CD4-positive, alpha-beta memory T cell (primary cell): ENCODE results near the gene MAGI2. TPM values are rescaled to one million over a fixed set of nuclear protein-coding genes. Genes with fewer than 3 reads are reported as not detected.
"Not testable (repeated sequence)": the region's sequence is repeated elsewhere in the genome, so short reads cannot be mapped to it uniquely, and the experiment has no call there.

Source experiments
- CTCF ChIA-PET: fragments of 350-600 bp; sonication (Branson Sonifier 250); formaldehyde crosslinking; loops from one replicate; lab custom pipeline; 2021; ENCODE audit warnings: inconsistent platforms; ENCODE audit not compliant: partially characterized antibody; lab: Charles Lee
- POLR2A ChIA-PET: fragments of 350-600 bp; sonication (Branson Sonifier 250); formaldehyde crosslinking; loops from one replicate; lab custom pipeline; 2021; ENCODE audit not compliant: partially characterized antibody; lab: Charles Lee
- DNase-seq, 5 donors: peaks; one replicate each; pipeline versions ENCODE4 v3.0.0 to v3.0.0-alpha.2; 2020 to 2022; ENCODE audit warnings: mixed read lengths in 1 of 5
- H3K27ac ChIP-seq: one replicate; pipeline ENCODE4 v1.7.0; 2013; ENCODE audit warnings: low read depth, low read length
- H3K27me3 ChIP-seq: 2 replicates; pipeline ENCODE4 v1.7.0; 2013; ENCODE audit warnings: mild to moderate bottlenecking, low read length, moderate library complexity; ENCODE audit not compliant: insufficient read depth
- H3K36me3 ChIP-seq: 2 replicates; pipeline ENCODE4 v1.7.0; 2013; ENCODE audit warnings: mild to moderate bottlenecking, low read length, moderate library complexity; ENCODE audit not compliant: insufficient read depth
- H3K4me1 ChIP-seq: 2 replicates; pipeline ENCODE4 v1.7.0; 2013; ENCODE audit warnings: mild to moderate bottlenecking, low read length, moderate library complexity; ENCODE audit not compliant: insufficient read depth
- H3K4me3 ChIP-seq, 2 donors: one replicate each; pipeline ENCODE4 v1.7.0; 2013; ENCODE audit warnings: low read length in 2 of 2, mild to moderate bottlenecking in 1 of 2
- H3K9me3 ChIP-seq, 2 donors: one replicate each; pipeline ENCODE4 v1.7.0; 2013; ENCODE audit warnings: low read length in 2 of 2, control low read depth in 1 of 2; ENCODE audit not compliant: control insufficient read depth in 1 of 2
- H3K27ac Mint-ChIP-seq, 7 donors: one replicate each; pipeline ENCODE4 v1.8.0; 2020 to 2021; ENCODE audit warnings: mixed read lengths in 7 of 7, mild to moderate bottlenecking in 6 of 7, inconsistent platforms in 3 of 7, moderate library complexity in 3 of 7
- H3K27me3 Mint-ChIP-seq, 2 donors: one replicate each; pipeline ENCODE4 v1.8.0; 2020 to 2021; ENCODE audit warnings: mixed read lengths in 2 of 2
- H3K36me3 Mint-ChIP-seq, 2 donors: one replicate each; pipeline ENCODE4 v1.8.0; 2020 to 2021; ENCODE audit warnings: mixed read lengths in 2 of 2, inconsistent platforms in 1 of 2, mild to moderate bottlenecking in 1 of 2
- H3K4me1 Mint-ChIP-seq, 4 donors: one replicate each; pipeline ENCODE4 v1.8.0; 2020 to 2021; ENCODE audit warnings: mixed read lengths in 4 of 4, mild to moderate bottlenecking in 1 of 4
- H3K4me3 Mint-ChIP-seq, 8 donors: one replicate each; pipeline ENCODE4 v1.8.0; 2020 to 2021; ENCODE audit warnings: mixed read lengths in 8 of 8, mild to moderate bottlenecking in 7 of 8, moderate library complexity in 6 of 8, inconsistent platforms in 3 of 8
- H3K9me3 Mint-ChIP-seq, 8 donors: one replicate each; pipeline ENCODE4 v1.8.0; 2020 to 2021; ENCODE audit warnings: mixed read lengths in 8 of 8, mild to moderate bottlenecking in 5 of 8, inconsistent platforms in 3 of 8, moderate library complexity in 1 of 8
- intact Hi-C: fragments of 100-400 bp; cut with micrococcal nuclease; formaldehyde crosslinking; loops from one replicate; pipeline ENCODE4 v1.15.1; 2023
- polyA plus RNA-seq, 2 donors: library from polyadenylated mRNA; unstranded; fragments of 300-500 nt; fragmentation: Illumina TruSeq; gene quantifications; one replicate each; pipeline ENCODE4 v1.2.3, GENCODE V29; 2021
- total RNA-seq, 2 experiments: library from RNA; stranded (reverse); gene quantifications; one replicate each; pipeline ENCODE4 v1.2.3, GENCODE V29; 2021

The MAGI2 gene
- total and polyA plus RNA-seq, 4 experiments from 2014 or later, result 0.23 to 0.25 TPM; not detected in 2

DNA sequence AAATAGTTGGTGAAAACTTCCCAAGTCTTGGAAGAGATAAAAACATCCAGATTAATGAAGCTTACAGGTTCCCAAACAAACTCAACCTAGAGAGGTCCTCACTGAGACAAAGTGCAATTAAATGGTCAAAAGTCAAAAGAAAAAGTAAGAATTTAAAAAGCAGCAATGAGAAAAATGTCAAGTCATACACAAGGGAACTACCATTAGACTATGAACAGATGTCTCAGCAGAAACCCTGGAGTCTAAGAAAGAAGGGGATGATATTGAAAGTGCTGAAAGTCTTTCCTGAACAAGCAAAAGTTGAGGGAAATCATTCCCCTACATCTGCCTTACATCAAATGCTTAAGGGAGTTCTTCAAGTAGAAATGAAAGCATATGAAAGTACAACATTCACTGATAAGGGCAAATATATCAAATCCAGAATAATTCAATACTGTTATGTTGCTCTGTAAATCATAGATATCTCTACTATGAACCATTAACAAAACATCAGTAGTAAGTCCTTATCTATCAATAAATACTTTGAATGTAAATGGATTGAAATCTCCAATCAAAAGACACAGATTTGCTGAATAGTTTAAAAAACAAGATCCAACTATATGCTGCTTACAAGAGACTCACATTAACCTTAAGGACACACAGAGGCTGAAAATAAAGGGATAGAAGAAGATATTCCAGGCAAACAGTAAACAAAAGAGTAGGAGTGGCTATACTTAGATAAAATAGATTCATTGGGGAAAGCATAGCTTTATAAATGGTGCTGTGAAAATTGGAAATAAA, 1205.4 kb downstream of the MAGI2 start:
- Histone ChIP-seq H3K9me3 (peaks cover 0 to 5% of the 10 kb centered on the region in 2 donors), H3K27me3 (no peaks in the 10 kb centered on the region), H3K4me3 (no peak overlapping the region), H3K27ac (no peak overlapping the region), H3K36me3 (no peaks in the 10 kb centered on the region), H3K4me1 (no peaks in the 10 kb centered on the region)
- DNase-seq, result no peak
- H3K4me1 Mint-ChIP-seq, result no peaks in the 10 kb centered on the region
- H3K27me3 Mint-ChIP-seq, result peaks cover 0 to 1% of the 10 kb centered on the region in 2 donors
- POLR2A ChIA-PET, result no interaction called here
- no peak overlapping the region for H3K27ac Mint-ChIP-seq
- CTCF ChIA-PET, result no interaction called here
- H3K36me3 Mint-ChIP-seq, result peaks cover 0 to 1% of the 10 kb centered on the region in 2 donors
- H3K9me3 Mint-ChIP-seq, result peaks cover 3 to 26% (median 18%) of the 10 kb centered on the region in 8 donors
- intact Hi-C loops, result no loop called here
- H3K4me3 Mint-ChIP-seq, result no peak overlapping the region

DNA sequence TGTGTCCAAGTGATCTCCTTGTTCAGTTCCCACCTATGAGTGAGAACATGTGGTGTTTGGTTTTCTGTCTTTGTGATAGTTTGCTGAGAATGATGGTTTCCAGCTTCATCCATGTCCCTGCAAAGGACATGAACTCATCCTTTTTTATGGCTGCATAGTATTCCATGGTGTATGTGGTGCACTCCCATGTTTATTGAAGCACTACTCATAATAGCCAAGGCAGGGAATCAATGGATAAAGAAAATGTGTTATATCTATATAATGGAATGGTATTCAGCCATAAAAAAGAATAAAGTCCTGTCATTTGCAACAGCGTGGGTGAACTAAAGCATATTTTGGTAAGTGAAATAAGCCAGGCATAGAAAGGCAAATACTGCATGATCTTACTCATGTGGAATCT, 1213.3 kb downstream of the MAGI2 start:
- H3K9me3 Mint-ChIP-seq, result peaks cover 3 to 15% (median 8%) of the 10 kb centered on the region in 8 donors
- POLR2A ChIA-PET, H3K9me3 ChIP-seq, H3K27me3 ChIP-seq, H3K4me1 ChIP-seq, H3K27ac Mint-ChIP-seq, H3K27me3 Mint-ChIP-seq, H3K4me3 Mint-ChIP-seq, H3K27ac ChIP-seq, H3K4me1 Mint-ChIP-seq, H3K36me3 ChIP-seq, CTCF ChIA-PET, intact Hi-C loops, DNase-seq, H3K4me3 ChIP-seq, H3K36me3 Mint-ChIP-seq: not testable (repeated sequence)

DNA sequence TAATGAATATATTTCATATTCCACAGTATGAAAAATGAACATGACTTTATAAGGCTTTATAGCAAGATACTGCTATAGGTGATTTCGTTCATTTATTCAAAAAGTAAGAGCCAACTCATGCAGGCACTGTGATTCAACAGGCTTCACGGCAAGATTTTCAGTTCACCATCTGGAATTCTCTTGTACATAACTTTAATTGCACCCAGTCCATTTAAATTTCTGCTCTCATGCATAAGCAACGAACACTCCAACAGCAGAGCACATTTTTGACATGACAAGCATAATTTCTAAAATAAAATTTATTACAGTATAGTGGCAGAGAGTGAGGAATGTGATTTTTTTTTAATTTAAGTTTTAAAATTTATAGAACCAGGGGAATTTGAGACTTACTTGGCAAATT, 1218.8 kb downstream of the MAGI2 start:
- ChIA-PET POLR2A (no interaction called here), CTCF (no interaction called here)
- Histone ChIP-seq H3K4me3 (no peak overlapping the region), H3K36me3 (no peaks in the 10 kb centered on the region), H3K9me3 (no peaks in the 10 kb centered on the region), H3K4me1 (no peaks in the 10 kb centered on the region), H3K27ac (no peak overlapping the region), H3K27me3 (no peaks in the 10 kb centered on the region)
- Mint-ChIP-seq H3K36me3 (no peaks in the 10 kb centered on the region), H3K9me3 (peaks cover 2 to 11% (median 5%) of the 10 kb centered on the region in 8 donors), H3K4me3 (no peak overlapping the region), H3K4me1 (no peaks in the 10 kb centered on the region), H3K27me3 (peaks cover 0 to 2% of the 10 kb centered on the region in 2 donors), H3K27ac (no peak overlapping the region)
- intact Hi-C loops, result no loop called here
- no peak for DNase-seq

DNA sequence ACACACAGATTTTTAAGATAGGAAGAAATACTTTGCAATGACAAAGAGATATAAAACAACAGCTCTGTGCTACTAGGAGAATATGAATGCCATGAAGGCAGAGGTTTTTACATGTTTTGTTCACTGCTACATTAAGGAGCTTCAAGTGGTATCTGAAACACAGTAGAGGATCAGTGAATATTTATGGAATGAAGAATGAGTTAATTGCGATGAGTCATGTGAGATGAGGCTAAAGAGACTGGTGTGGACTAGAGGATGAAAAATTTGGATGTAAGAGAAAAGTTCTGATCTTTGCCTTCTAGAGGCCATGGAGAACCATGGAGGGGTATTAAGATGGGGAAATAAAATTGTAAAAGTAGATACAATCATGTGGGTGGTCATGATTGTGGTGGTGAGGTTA, 1220.7 kb downstream of the MAGI2 start:
- H3K9me3 ChIP-seq, result no peaks in the 10 kb centered on the region
- CTCF ChIA-PET, result no interaction called here
- POLR2A ChIA-PET, result no interaction called here
- no peak for DNase-seq
- H3K4me3 Mint-ChIP-seq, result no peak overlapping the region
- no peaks in the 10 kb centered on the region for H3K27me3 ChIP-seq
- H3K36me3 ChIP-seq, result no peaks in the 10 kb centered on the region
- intact Hi-C loops, result no loop called here
- H3K4me1 ChIP-seq, result no peaks in the 10 kb centered on the region
- H3K27ac Mint-ChIP-seq, result no peak overlapping the region
- peaks cover 0 to 11% (median 4%) of the 10 kb centered on the region in 8 donors for H3K9me3 Mint-ChIP-seq
- no peaks in the 10 kb centered on the region for H3K4me1 Mint-ChIP-seq
- H3K4me3 ChIP-seq, result no peak overlapping the region
- peaks cover 6 to 7% of the 10 kb centered on the region in 2 donors for H3K27me3 Mint-ChIP-seq
- no peaks in the 10 kb centered on the region for H3K36me3 Mint-ChIP-seq
- no peak overlapping the region for H3K27ac ChIP-seq

DNA sequence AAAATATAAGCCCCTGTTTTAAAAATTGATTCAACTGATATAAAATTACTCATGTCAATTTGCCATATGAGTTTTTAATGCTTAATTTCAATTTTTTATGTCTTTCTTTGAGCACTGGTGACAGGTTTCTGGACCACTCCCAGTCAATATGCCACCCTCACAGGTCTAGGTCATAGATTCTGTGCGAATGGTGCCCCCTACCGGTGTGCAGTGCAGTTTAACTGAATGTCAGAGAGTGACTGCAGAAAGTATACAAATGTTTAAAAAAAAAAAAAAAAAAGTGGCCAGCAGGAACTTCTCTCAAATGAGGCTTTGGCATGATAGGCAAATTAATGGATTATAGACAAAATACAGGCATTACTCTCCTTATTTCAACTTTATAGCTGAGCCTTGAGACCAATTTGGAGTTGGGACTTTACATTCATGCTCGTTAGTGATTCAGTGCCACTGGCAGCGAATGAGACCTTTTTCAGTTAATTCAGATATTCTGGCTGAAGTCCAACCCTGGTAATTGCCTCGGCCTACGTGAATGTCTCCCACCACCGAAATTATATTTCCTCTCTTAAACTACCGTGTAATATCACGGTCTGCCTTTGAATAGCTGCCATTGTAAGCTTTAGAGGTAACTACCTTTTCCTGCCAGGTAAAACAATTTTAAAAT, 1227.3 kb downstream of the MAGI2 start:
- H3K9me3 Mint-ChIP-seq, result peaks cover 0 to 6% (median 0%) of the 10 kb centered on the region in 8 donors

DNA sequence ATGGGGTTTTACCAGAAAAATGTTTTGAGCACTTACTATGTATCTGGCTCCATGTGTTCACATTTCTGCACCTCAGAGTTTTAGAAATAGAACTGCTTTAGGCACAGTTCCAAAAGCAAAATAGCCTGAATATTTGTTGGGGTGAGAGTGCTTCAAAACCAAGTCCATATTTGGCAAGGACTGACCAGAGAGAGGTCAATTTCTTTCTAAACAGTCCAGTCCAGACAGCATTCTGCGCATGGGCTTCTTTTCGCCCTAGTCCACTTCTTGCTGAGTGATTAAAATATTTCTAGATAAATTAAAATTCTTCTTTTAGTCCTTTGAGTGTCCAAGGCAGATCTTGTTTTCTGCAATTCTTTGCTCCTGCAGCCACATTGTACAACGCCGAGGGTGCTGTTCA, 1227.9 kb downstream of the MAGI2 start:
- no peak overlapping the region for H3K27ac Mint-ChIP-seq
- Histone ChIP-seq H3K4me3 (no peak overlapping the region), H3K4me1 (no peaks in the 10 kb centered on the region), H3K36me3 (no peaks in the 10 kb centered on the region), H3K27me3 (no peaks in the 10 kb centered on the region), H3K9me3 (no peaks in the 10 kb centered on the region), H3K27ac (no peak overlapping the region)
- ChIA-PET POLR2A (no interaction called here), CTCF (no interaction called here)
- peaks cover 0 to 6% (median 0%) of the 10 kb centered on the region in 8 donors for H3K9me3 Mint-ChIP-seq
- H3K4me1 Mint-ChIP-seq, result no peaks in the 10 kb centered on the region
- intact Hi-C loops, result no loop called here
- H3K4me3 Mint-ChIP-seq, result no peak overlapping the region
- H3K36me3 Mint-ChIP-seq, result no peaks in the 10 kb centered on the region
- no peak for DNase-seq
- peaks cover 4 to 7% of the 10 kb centered on the region in 2 donors for H3K27me3 Mint-ChIP-seq

More for the DNA sequence above, 1227.3 kb downstream of the MAGI2 start:
- no peaks in the 10 kb centered on the region for H3K27me3 ChIP-seq
- intact Hi-C loops, result no loop called here
- no peak overlapping the region for H3K4me3 Mint-ChIP-seq
- no peaks in the 10 kb centered on the region for H3K36me3 Mint-ChIP-seq
- no peak overlapping the region for H3K27ac ChIP-seq
- no peaks in the 10 kb centered on the region for H3K9me3 ChIP-seq
- H3K36me3 ChIP-seq, result no peaks in the 10 kb centered on the region
- ChIA-PET CTCF (no interaction called here), POLR2A (no interaction called here)
- no peak for DNase-seq
- H3K4me3 ChIP-seq, result no peak overlapping the region
- no peaks in the 10 kb centered on the region for H3K4me1 Mint-ChIP-seq
- H3K4me1 ChIP-seq, result no peaks in the 10 kb centered on the region
- peaks cover 5 to 7% of the 10 kb centered on the region in 2 donors for H3K27me3 Mint-ChIP-seq
- no peak overlapping the region for H3K27ac Mint-ChIP-seq

DNA sequence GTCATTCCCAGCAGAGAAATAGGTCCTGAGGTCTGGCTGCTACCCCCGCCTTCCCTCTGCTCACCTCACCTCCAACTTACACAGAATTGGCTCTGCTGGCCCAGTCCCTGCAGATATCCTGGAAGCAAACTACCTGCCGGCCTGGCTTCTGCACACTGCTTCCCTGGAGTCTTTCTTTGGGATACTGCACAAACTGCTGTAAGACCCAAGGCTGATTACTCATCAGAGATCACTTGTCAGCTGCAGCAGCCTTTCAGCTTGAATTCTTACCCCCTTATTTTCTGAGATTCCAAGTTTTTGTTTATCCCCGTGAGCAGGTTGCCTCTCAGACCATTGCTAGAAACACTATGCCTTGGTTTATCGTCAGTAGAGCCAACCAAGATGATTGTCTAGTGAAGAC, 1228.5 kb downstream of the MAGI2 start:
- Histone ChIP-seq H3K36me3 (no peaks in the 10 kb centered on the region), H3K4me3 (no peak overlapping the region), H3K27me3 (no peaks in the 10 kb centered on the region), H3K4me1 (no peaks in the 10 kb centered on the region), H3K9me3 (no peaks in the 10 kb centered on the region), H3K27ac (no peak overlapping the region)
- peaks cover 4 to 7% of the 10 kb centered on the region in 2 donors for H3K27me3 Mint-ChIP-seq
- no peak for DNase-seq
- no peak overlapping the region for H3K27ac Mint-ChIP-seq
- no peaks in the 10 kb centered on the region for H3K4me1 Mint-ChIP-seq
- ChIA-PET POLR2A (no interaction called here), CTCF (no interaction called here)
- peaks cover 0 to 6% (median 0%) of the 10 kb centered on the region in 8 donors for H3K9me3 Mint-ChIP-seq
- no peaks in the 10 kb centered on the region for H3K36me3 Mint-ChIP-seq
- intact Hi-C loops, result no loop called here
- no peak overlapping the region for H3K4me3 Mint-ChIP-seq
